Measurements from ENCODE around the gene BBS9.

BBS9 gene

DNA sequence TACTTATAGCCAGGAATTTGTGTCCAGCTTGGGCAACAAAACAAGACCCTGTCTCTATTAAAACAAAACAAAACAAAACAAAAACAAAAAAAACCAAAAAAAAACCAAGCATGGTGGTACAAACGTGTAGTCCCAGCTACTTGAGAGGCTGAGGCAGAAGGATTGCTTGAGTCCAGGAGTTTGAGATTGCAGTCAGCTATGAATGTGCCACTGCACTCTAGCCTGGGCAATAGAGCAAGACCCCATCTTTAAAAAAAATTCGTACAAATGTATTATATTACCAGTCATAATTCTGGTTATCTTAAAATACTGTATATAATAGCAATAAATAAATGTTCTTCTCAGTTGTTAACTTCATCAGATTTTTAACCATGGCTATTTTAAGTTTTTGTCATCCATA, 2.3 kb upstream of the BBS9 start:
- TF ChIP-seq, protein P1, sequence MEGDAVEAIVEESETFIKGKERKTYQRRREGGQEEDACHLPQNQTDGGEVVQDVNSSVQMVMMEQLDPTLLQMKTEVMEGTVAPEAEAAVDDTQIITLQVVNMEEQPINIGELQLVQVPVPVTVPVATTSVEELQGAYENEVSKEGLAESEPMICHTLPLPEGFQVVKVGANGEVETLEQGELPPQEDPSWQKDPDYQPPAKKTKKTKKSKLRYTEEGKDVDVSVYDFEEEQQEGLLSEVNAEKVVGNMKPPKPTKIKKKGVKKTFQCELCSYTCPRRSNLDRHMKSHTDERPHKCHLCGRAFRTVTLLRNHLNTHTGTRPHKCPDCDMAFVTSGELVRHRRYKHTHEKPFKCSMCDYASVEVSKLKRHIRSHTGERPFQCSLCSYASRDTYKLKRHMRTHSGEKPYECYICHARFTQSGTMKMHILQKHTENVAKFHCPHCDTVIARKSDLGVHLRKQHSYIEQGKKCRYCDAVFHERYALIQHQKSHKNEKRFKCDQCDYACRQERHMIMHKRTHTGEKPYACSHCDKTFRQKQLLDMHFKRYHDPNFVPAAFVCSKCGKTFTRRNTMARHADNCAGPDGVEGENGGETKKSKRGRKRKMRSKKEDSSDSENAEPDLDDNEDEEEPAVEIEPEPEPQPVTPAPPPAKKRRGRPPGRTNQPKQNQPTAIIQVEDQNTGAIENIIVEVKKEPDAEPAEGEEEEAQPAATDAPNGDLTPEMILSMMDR (IDR thresholded peaks at IDR 0.05; ENCODE audit: control insufficient read depth, extremely low read depth, insufficient read depth), result no peak
- no peak for DNase-seq (ENCODE audit: low read depth)
- no peak overlapping the region for H3K4me3 ChIP-seq (ENCODE audit: low read depth, low read length)

DNA sequence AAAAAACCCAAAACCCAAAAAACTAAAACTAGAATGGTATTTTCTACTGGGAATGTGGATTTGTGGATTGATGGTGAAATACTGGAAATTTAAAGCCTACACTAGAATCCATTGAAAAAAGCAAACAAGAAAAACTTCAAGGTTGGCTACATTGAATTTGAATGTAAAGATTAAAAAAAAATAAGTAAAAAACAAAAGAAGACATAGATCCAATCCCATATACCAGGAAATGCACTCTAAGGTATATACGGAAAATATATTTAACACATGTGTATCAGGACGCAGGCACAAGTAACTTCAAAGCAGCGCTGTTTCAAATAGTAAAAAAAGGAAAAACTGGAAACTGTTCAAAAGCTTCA, 754 bp upstream of the BBS9 start:
- no peak for DNase-seq (ENCODE audit: low read depth)
- TF ChIP-seq, protein P1 (IDR thresholded peaks at IDR 0.05; ENCODE audit: control insufficient read depth, extremely low read depth, insufficient read depth), result no peak
- H3K4me3 ChIP-seq (ENCODE audit: low read depth, low read length), result peak overlapping the region; percentile 83

DNA sequence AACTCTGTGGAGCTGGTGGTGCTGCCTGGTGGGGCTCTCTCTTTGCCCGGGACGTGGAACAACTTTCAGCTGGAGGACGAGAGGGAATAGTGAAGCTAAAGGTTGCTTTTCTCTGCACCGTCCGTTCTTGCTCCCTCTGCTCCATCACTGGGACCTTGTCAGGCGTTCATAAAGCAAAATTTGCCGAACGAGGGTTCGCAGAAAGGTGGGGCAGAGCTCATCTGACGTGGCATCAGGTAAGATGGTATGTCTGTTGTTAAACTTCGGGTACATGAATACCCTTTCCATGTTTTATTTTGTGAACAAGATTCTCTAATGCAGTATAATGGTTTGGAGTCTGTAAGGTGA, 416 bp downstream of the BBS9 start:
- TF ChIP-seq, protein P1 (IDR thresholded peaks at IDR 0.05; ENCODE audit: control insufficient read depth, extremely low read depth, insufficient read depth), result no peak

DNA sequence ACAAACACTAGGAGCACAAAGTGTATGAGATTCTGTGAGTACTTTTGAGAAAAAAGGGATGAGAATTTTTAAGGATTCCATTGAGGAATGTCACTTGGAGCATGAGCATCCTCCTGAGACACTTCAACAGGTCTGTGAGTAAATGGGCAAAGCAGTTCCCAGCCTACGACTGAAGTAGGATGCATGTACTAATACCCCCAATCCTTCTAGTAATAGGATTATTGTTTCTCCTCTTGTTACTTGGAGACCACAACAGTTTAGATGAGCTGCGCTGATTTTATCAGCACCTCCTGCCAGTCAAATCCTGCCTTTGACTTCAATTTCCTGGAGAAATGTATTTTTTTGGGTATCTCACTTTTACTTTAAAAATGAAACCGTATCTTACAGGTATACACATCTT, 820 bp downstream of the BBS9 start:
- H3K4me3 ChIP-seq (ENCODE audit: low read depth, low read length), result peak overlapping the region; percentile 83
- TF ChIP-seq, protein P1 (IDR thresholded peaks at IDR 0.05; ENCODE audit: control insufficient read depth, extremely low read depth, insufficient read depth), result no peak
- DNase-seq (ENCODE audit: low read depth), result no peak

More for the DNA sequence above, 416 bp downstream of the BBS9 start:
- no peak for DNase-seq (ENCODE audit: low read depth)
- H3K4me3 ChIP-seq (ENCODE audit: low read depth, low read length), result peak overlapping the region; percentile 83

DNA sequence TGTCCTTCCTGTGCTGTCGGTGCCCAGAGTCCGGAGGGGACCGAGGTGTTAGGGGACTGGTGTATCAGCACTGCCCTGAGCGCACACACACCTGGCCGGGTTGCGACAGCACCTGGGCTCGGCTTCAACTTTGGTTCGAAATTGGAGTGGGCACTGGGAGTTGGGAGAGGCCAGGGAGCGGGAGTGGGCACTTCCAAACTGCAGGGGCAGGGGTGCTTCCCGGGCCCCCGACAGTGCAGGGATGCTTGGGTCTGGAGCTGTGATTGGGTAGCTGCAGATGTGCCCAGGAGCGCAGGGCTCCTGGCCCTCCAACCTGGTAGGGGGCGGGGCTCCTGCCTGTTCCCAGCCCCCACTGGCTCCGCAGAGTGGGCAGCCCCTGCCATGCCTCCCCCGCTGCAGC, 7.7 kb downstream of the BBS9 start:
- H3K4me3 ChIP-seq (ENCODE audit: low read depth, low read length), result no peak overlapping the region
- TF ChIP-seq, protein P1 (IDR thresholded peaks at IDR 0.05; ENCODE audit: control insufficient read depth, extremely low read depth, insufficient read depth), result no peak
- DNase-seq (ENCODE audit: low read depth), result no peak

DNA sequence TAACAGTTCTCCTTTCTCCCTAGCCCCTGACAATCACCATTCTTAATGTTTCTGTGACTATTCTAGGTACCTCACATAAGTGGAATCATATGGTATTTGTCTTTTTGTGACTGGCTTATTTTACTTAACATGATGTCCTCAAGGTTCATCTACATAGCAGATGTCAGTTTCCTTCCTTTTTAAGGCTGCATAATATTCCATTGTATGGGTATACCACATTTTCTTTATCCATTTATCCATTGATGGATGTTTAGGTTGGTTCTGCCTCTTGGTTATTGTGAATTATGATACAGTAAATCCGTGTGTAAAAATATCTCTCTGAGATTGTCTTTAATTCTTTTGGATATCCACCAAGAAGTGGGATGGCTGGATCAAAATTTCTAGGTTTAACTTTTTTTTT, 13.2 kb downstream of the BBS9 start:
- no peak overlapping the region for H3K4me3 ChIP-seq (ENCODE audit: low read depth, low read length)
- TF ChIP-seq, protein P1 (IDR thresholded peaks at IDR 0.05; ENCODE audit: control insufficient read depth, extremely low read depth, insufficient read depth), result no peak
- no peak for DNase-seq (ENCODE audit: low read depth)

DNA sequence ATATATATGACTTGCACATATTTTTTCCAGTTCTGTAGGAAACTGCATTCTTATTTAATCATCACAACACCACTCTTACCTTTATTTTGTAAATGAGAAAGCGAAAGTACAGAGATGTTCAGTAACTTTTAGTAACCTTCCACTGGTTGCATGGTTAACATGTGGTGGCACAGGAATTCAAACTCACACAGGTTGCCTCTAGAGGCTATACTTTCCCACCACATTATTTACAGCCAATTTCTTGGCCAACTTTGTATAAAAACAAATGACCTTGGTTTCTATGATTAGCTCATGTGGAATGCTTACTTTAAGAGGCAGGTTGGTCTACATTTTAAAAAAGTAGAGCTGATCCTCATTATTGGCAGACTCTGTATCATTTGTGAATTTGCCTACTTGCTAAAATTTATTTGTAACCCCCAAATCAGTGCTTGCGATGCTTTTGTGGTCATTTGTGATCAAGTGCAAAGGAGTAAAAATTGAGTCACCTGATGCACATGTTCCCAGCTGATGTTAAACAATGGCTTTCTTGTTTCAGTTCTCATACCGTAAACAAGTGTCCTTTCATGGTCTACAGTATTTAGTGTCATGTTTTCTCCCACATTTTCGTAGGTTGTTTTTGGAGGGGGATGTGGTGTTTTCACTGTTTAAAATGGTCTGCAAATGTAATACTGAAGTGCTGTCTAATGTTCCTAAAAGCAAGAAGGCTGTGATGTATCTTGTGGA, 14.8 kb downstream of the BBS9 start:
- no peak for DNase-seq (ENCODE audit: low read depth)
- TF ChIP-seq, protein P1 (IDR thresholded peaks at IDR 0.05; ENCODE audit: control insufficient read depth, extremely low read depth, insufficient read depth), result no peak
- no peak overlapping the region for H3K4me3 ChIP-seq (ENCODE audit: low read depth, low read length)

All from LNCaP clone FGC (cell line).